ENCODE results near the gene SLC7A8. TPM values are rescaled to one million over a fixed set of nuclear protein-coding genes. Genes with fewer than 3 reads are reported as not detected.

SLC7A8 gene
- total RNA-seq, 2 experiments from 2014 or later: 0.73 to 0.80 TPM

DNA sequence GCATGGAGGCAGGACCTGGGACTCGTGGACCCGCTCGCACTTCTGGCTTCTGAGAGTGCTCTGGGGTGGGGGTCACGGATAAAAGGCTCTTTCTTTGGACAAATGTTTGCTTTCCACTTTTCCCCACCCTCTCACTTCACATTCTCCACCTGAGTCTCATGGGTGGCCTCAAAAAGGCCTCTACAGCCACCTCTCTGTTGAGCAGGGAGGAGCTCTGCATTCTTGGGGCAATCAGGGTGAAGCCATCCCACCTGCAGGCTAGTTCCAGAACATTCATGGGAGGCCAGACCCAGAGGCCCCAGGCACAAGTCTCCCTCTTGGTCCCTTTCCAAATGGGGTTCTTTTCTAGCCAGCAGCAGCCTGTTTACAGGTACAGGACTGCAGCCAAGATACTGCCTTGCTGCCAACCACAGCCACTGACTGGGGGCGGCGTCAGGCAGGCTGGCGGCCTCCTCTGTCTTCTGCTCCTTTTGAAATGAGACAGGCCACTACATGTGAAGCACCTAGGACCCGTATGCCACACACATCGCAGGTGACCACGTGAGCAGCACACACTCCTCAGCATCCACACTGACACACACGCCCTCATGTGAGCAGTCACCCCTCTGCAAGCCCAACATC lies 46.2 kb downstream of the SLC7A8 start:
- no peak for DNase-seq
- ATAC-seq (ENCODE audit: poor library complexity): no peak
- POLR2A ChIA-PET: no interaction called here
- no peaks in the 10 kb centered on the region for H3K9me3 ChIP-seq (ENCODE audit: control insufficient read depth in 1 of 2, insufficient read depth in 1 of 2, low read length in 2 of 2)
- no peak overlapping the region for H3K27ac Mint-ChIP-seq
- H3K9me3 Mint-ChIP-seq: no peaks in the 10 kb centered on the region
- intact Hi-C loops (cut with DNase I, micrococcal nuclease): no loop called here
- no peaks in the 10 kb centered on the region for H3K36me3 Mint-ChIP-seq (ENCODE audit: low read depth)
- H3K27ac ChIP-seq (ENCODE audit: low read depth in 1 of 2, low read length in 2 of 2): no peak overlapping the region
- H3K4me1 Mint-ChIP-seq (ENCODE audit: low read depth): no peaks in the 10 kb centered on the region
- CTCF ChIA-PET: no interaction called here
- H3K4me1 ChIP-seq (ENCODE audit: insufficient read depth, low read length): no peaks in the 10 kb centered on the region
- TF ChIP-seq, protein P1, sequence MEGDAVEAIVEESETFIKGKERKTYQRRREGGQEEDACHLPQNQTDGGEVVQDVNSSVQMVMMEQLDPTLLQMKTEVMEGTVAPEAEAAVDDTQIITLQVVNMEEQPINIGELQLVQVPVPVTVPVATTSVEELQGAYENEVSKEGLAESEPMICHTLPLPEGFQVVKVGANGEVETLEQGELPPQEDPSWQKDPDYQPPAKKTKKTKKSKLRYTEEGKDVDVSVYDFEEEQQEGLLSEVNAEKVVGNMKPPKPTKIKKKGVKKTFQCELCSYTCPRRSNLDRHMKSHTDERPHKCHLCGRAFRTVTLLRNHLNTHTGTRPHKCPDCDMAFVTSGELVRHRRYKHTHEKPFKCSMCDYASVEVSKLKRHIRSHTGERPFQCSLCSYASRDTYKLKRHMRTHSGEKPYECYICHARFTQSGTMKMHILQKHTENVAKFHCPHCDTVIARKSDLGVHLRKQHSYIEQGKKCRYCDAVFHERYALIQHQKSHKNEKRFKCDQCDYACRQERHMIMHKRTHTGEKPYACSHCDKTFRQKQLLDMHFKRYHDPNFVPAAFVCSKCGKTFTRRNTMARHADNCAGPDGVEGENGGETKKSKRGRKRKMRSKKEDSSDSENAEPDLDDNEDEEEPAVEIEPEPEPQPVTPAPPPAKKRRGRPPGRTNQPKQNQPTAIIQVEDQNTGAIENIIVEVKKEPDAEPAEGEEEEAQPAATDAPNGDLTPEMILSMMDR (IDR thresholded peaks at IDR 0.05): no peak
- peaks cover 4% of the 10 kb centered on the region for H3K27me3 Mint-ChIP-seq
- no peaks in the 10 kb centered on the region for H3K27me3 ChIP-seq (ENCODE audit: control insufficient read depth in 1 of 2, insufficient read depth in 2 of 2, low read length in 2 of 2)
- H3K36me3 ChIP-seq (ENCODE audit: insufficient read depth, low read length): no peaks in the 10 kb centered on the region
- no peak overlapping the region for H3K4me3 Mint-ChIP-seq
- H3K4me3 ChIP-seq (ENCODE audit: low read length): no peak overlapping the region

GRCh38 chr14:23136566-23137133 lies 46.8 kb downstream of the SLC7A8 start:
- TF ChIP-seq, protein P1 (IDR thresholded peaks at IDR 0.05): no peak
- no peak overlapping the region for H3K4me3 Mint-ChIP-seq
- Histone ChIP-seq H3K9me3 (ENCODE audit: control insufficient read depth in 1 of 2, insufficient read depth in 1 of 2, low read length in 2 of 2) (no peaks in the 10 kb centered on the region), H3K27ac (ENCODE audit: low read depth in 1 of 2, low read length in 2 of 2) (no peak overlapping the region), H3K27me3 (ENCODE audit: control insufficient read depth in 1 of 2, insufficient read depth in 2 of 2, low read length in 2 of 2) (no peaks in the 10 kb centered on the region), H3K36me3 (ENCODE audit: insufficient read depth, low read length) (no peaks in the 10 kb centered on the region), H3K4me3 (ENCODE audit: low read length) (no peak overlapping the region), H3K4me1 (ENCODE audit: insufficient read depth, low read length) (no peaks in the 10 kb centered on the region)
- DNase-seq (no peak), ATAC-seq (ENCODE audit: poor library complexity) (no peak)
- no peaks in the 10 kb centered on the region for H3K4me1 Mint-ChIP-seq (ENCODE audit: low read depth)
- ChIA-PET CTCF (no interaction called here), POLR2A (no interaction called here)
- no peaks in the 10 kb centered on the region for H3K36me3 Mint-ChIP-seq (ENCODE audit: low read depth)
- peaks cover under 1% of the 10 kb centered on the region for H3K27me3 Mint-ChIP-seq
- no peak overlapping the region for H3K27ac Mint-ChIP-seq
- H3K9me3 Mint-ChIP-seq: no peaks in the 10 kb centered on the region
- intact Hi-C loops (cut with DNase I, micrococcal nuclease): no loop called here

- Mint-ChIP-seq H3K4me3 (no peak overlapping the region), H3K27me3 (no peaks in the 10 kb centered on the region), H3K9me3 (no peaks in the 10 kb centered on the region), H3K27ac (no peak overlapping the region), H3K4me1 (ENCODE audit: low read depth) (peaks cover 4% of the 10 kb centered on the region), H3K36me3 (ENCODE audit: low read depth) (no peaks in the 10 kb centered on the region)
- peaks cover 2% of the 10 kb centered on the region for H3K4me1 ChIP-seq (ENCODE audit: insufficient read depth, low read length)
- no peaks in the 10 kb centered on the region for H3K9me3 ChIP-seq (ENCODE audit: control insufficient read depth in 1 of 2, insufficient read depth in 1 of 2, low read length in 2 of 2)
- H3K27ac ChIP-seq (ENCODE audit: low read depth in 1 of 2, low read length in 2 of 2): no peak overlapping the region
- no peak for DNase-seq
- intact Hi-C loops (cut with DNase I, micrococcal nuclease): no loop called here
- no peaks in the 10 kb centered on the region for H3K27me3 ChIP-seq (ENCODE audit: control insufficient read depth in 1 of 2, insufficient read depth in 2 of 2, low read length in 2 of 2)
- TF ChIP-seq, protein P1 (IDR thresholded peaks at IDR 0.05): no peak
- ATAC-seq (ENCODE audit: poor library complexity): no peak
- no peaks in the 10 kb centered on the region for H3K36me3 ChIP-seq (ENCODE audit: insufficient read depth, low read length)
- ChIA-PET CTCF (no interaction called here), POLR2A (no interaction called here)
- H3K4me3 ChIP-seq (ENCODE audit: low read length): no peak overlapping the region
Measured at GRCh38 chr14:23132970-23133369, 50.5 kb downstream of the SLC7A8 start.
